Mucosa of stomach (tissue), 1 donor: ENCODE data around the gene JARID2.

Experiments
- H3K27me3 ChIP-seq: one replicate; pipeline ENCODE4 v1.7.0; 2013; ENCODE audit warnings: mild to moderate bottlenecking, low read length; ENCODE audit not compliant: control insufficient read depth, insufficient read depth
- H3K36me3 ChIP-seq: one replicate; pipeline ENCODE4 v1.7.0; 2013; ENCODE audit warnings: low read length; ENCODE audit not compliant: control insufficient read depth, insufficient read depth
- H3K4me1 ChIP-seq: one replicate; pipeline ENCODE4 v1.7.0; 2013; ENCODE audit warnings: mild to moderate bottlenecking, low read length; ENCODE audit not compliant: control insufficient read depth, insufficient read depth
- H3K4me3 ChIP-seq: one replicate; pipeline ENCODE4 v1.7.0; 2013; ENCODE audit warnings: low read length
- H3K9ac ChIP-seq: one replicate; pipeline ENCODE4 v1.7.0; 2013; ENCODE audit warnings: mild to moderate bottlenecking, low read length, moderate library complexity
- H3K9me3 ChIP-seq: one replicate; pipeline ENCODE4 v1.7.0; 2013; ENCODE audit warnings: mild to moderate bottlenecking, low read length, moderate library complexity; ENCODE audit not compliant: control insufficient read depth
- donor health status: Pancreatic carcinoma.

JARID2 gene

DNA sequence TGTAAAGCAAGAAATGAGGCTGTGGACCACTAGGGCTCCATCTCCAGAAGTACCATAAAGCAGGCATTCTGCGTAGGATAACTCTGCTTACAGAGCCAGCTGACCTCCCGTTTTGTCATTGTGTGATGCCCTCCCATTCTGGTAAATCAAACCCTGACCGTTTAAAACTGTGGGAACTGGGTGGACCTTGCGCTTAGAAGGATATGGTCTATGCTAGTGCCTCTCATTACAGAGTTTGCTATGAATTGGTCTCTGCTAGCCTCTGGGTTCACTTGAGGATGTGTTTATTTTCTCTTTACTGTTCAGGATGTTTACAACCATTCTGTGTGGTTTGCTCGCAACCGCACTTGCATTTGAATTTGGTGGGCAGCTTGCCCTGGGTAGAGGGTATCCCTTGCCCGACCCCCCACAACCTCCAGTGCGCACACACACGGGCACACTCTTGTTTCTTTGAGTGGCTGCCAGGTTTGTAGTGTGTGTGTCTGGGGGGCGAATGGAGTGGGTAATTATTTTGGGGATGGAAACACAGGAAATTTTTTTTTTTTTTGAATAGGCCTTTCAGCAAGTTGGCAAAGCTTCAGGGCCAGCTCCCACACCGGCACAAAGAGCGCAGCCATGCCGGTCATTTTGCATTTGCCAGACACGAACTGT lies 198.3 kb downstream of the JARID2 start:
- H3K9ac ChIP-seq: no peak overlapping the region
- H3K9me3 ChIP-seq: no peaks in the 10 kb centered on the region
- no peaks in the 10 kb centered on the region for H3K36me3 ChIP-seq
- H3K4me1 ChIP-seq: peaks cover 22% of the 10 kb centered on the region
- H3K27me3 ChIP-seq: no peaks in the 10 kb centered on the region
- peak overlapping the region; percentile 11 for H3K4me3 ChIP-seq

DNA sequence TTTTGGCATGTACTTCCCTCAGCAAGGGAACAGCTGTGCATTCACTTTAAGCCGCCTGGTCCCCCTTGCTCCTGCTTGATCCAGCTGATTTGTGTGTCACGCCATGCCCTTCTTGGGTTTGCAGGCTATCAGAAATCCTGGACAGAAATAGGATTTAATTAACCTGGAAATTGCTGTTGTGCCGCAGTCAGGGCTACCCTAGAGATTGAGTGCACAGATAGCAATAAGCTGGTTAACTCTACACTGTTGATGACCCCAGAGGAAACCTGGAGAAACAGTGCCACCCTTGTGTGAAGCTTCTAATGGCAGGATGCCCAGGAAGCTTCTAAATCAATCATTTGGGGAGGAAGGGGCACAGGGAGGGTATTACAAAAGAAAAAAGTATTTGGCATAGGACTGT lies 199.0 kb downstream of the JARID2 start:
- Histone ChIP-seq H3K27me3 (no peaks in the 10 kb centered on the region), H3K9me3 (no peaks in the 10 kb centered on the region), H3K4me1 (peaks cover 16% of the 10 kb centered on the region), H3K36me3 (no peaks in the 10 kb centered on the region), H3K9ac (no peak overlapping the region), H3K4me3 (no peak overlapping the region)

DNA sequence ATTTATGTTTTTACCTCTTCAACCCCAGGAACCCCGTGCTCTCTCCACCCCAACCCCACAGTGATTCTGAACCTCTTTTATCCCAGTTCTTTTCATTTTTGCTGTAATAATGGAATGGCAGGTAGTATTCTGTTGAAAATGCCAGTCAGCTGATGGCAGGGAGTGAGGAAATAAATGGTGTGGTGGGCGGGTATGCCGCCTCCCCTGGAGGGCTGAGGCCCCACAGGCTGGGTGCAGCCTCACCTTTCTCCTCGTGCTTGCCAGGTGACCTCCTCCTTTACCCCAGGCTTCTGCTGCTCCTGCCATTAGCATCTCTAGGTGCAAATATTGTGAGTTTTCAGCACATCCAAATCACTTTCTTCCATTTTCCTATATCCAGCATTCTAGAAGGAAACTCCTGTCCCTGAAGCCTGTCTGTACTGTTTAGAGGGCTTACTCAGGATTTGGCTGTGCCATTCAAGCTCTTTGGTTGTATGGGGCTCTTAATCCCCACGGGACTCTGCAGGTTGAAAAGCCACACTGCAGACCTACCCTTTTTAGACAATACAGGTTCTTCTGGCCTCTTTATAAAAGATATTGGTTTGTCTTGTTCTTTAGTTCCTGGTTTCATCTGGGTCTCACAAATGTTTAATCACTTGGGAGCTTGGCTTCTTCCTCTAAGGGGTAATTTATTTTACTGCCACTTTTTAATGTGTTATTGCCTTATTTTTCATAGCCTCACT lies 201.8 kb downstream of the JARID2 start:
- H3K4me1 ChIP-seq: peaks cover 16% of the 10 kb centered on the region
- H3K9me3 ChIP-seq: no peaks in the 10 kb centered on the region
- H3K36me3 ChIP-seq: no peaks in the 10 kb centered on the region
- H3K9ac ChIP-seq: no peak overlapping the region
- no peak overlapping the region for H3K4me3 ChIP-seq
- no peaks in the 10 kb centered on the region for H3K27me3 ChIP-seq

DNA sequence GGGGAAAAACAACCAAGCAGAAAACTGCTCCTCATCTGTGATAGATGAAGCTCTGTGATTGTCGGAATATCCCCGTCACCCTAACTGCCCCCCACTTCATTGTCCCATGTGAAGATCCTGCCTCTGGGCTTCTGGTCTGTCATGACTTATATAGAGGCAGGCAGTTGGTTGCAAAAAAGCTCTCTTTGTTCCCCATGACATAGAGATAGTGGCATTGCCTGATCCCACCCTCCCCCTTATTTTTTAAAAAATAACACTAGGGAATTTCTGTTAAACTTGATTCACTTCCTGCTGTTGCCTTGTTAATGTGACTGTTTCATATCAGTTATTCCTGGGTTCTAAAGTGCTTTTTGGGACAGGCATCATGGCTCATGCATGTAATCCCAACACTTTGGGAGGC lies 203.1 kb downstream of the JARID2 start:
- H3K27me3 ChIP-seq: no peaks in the 10 kb centered on the region
- no peaks in the 10 kb centered on the region for H3K36me3 ChIP-seq

DNA sequence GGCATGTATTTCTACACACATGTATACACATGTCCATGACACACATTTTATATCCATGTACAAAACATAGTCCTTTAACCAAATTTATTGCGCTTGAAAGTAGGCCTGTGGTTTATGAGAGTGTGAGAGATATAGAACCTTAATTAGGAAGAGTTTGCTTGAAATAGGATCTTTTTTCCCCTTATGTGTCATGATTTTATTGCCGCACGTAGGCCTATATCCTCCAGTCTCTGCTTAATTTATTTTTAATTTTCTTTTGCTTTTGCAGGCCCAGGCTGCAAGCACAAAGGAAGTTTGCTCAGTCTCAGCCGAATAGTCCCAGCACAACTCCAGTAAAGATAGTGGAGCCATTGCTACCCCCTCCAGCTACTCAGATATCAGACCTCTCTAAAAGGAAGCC lies 205.9 kb downstream of the JARID2 start:
- Histone ChIP-seq H3K36me3 (no peaks in the 10 kb centered on the region), H3K27me3 (no peaks in the 10 kb centered on the region), H3K9me3 (no peaks in the 10 kb centered on the region), H3K4me3 (no peak overlapping the region), H3K4me1 (peaks cover 8% of the 10 kb centered on the region), H3K9ac (no peak overlapping the region)

More for the DNA sequence above, 203.1 kb downstream of the JARID2 start:
- Histone ChIP-seq H3K9ac (no peak overlapping the region), H3K9me3 (no peaks in the 10 kb centered on the region), H3K4me1 (peaks cover 16% of the 10 kb centered on the region), H3K4me3 (no peak overlapping the region)

DNA sequence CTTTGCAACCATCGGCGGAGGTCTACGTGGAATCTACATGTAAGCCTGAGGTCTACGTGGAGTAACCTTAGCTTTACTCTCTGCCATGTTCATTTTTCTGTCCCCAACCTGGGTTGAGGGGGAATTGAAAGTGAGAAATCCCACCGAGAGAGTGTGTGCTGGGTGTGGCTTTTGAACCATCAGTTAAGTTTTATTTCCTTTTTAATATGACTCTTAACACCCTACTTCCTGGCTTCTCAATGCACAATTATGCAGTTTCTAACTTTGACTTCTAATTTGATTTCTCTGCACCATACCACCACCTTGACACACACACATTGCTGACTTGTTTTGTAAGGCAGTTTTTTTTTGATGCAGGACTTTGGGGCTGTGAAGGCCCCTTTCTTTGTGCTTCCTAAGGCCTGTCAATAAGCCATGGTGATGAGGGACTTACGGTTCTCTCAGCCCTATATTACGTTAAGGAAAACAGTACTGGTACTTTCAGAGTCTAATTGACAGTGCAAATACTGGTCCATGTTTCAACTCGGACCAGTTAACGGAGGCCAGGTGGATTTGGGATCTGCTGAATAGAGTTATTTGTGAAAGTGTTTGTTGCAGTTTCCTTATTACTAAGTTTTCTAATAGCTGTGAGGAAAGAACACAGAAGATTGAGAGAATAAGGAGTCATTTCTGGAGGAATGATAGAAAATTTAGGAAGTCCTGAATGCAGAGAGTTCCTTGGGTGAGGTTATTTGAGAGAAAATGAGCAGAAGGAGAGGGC lies 206.5 kb downstream of the JARID2 start:
- Histone ChIP-seq H3K9ac (no peak overlapping the region), H3K9me3 (no peaks in the 10 kb centered on the region), H3K4me1 (peaks cover 7% of the 10 kb centered on the region), H3K27me3 (no peaks in the 10 kb centered on the region), H3K36me3 (no peaks in the 10 kb centered on the region), H3K4me3 (no peak overlapping the region)

DNA sequence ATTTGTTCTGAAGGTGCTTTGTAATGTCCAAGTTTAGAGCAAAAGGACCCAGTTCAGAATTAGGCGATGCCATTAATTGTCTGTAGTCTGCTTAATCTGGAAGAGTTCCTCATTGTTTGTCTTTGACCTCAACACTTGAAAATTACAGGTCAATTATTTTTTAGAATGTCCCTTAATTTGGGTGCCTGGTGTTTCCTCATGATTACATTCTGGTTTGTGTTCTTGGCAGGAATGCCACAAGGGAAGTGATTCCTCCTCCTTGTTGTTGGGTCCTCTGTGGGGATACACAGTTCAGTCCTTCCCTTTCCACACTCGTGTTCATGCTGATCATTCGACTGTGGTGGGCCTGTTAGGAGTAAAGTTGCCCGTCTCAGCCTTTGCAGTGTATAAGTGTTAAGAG lies 207.3 kb downstream of the JARID2 start:
- H3K9ac ChIP-seq: no peak overlapping the region
- H3K27me3 ChIP-seq: no peaks in the 10 kb centered on the region
- no peaks in the 10 kb centered on the region for H3K4me1 ChIP-seq
- H3K9me3 ChIP-seq: no peaks in the 10 kb centered on the region
- H3K36me3 ChIP-seq: no peaks in the 10 kb centered on the region
- H3K4me3 ChIP-seq: no peak overlapping the region

DNA sequence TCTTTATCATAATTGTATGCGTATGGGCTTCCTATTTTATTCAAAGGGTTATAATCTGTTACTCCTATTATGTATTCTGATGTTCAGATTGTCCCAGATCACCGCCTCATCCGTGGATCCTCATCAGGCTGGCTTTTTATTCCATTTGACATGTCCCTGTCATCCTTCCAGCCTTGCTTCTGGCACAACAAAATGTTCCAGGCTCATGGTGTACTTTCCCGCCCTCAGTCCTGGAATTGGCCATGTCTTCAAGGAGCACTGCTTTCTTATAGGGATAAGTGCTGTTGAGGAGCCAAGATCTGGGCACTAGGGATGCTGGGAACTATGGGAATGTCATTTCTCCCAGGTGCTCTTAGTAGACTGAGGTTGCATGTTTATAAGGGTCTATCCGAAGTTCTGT lies 207.8 kb downstream of the JARID2 start:
- Histone ChIP-seq H3K36me3 (no peaks in the 10 kb centered on the region), H3K9ac (no peak overlapping the region), H3K27me3 (no peaks in the 10 kb centered on the region), H3K4me3 (no peak overlapping the region), H3K9me3 (no peaks in the 10 kb centered on the region), H3K4me1 (no peaks in the 10 kb centered on the region)

DNA sequence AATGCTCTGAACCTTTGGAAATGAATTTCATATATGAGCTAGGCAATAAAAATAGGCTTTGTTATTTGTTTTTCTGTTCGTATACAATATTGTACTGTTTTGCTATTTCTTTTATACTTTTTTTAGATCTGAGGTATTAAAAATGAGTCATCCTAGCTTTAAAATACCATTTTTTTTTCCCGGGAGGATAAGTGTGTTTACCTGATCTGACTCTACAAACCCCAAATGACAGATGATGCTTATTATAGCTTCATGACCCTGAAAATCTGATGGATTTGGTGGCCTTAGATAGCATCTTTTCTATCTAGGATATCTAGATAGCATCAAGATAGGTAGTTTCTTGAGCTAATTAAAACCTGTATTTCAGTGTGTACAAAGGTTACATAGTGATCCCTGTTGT lies 210.6 kb downstream of the JARID2 start:
- no peaks in the 10 kb centered on the region for H3K27me3 ChIP-seq

DNA sequence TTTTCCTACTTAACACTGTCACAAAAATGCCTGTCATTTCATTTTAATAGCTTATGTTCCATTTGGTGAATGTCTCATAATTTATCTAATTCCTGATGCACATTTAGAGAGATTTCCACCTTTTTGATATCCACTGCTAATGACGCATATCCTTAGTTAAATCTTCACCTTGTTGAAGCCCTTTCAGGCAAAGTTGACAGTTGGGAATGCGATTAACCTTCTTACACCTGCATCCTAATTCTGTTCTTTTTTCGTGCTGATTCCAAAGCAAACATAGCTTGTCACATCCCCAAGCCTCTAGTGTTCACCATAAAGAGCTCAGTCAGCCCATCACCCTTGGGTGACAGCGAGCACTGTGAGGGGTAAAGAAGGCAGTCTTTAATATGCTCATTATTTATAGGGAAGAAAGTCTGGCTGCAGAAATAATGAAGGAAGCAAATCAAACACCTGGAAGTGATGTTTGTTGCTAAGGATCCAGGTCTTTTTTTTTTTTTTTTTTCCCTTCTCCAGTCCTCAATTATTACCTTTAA lies 211.3 kb downstream of the JARID2 start:
- Histone ChIP-seq H3K4me3 (no peak overlapping the region), H3K4me1 (no peaks in the 10 kb centered on the region), H3K9me3 (no peaks in the 10 kb centered on the region), H3K36me3 (no peaks in the 10 kb centered on the region), H3K9ac (no peak overlapping the region), H3K27me3 (no peaks in the 10 kb centered on the region)

More for the DNA sequence above, 210.6 kb downstream of the JARID2 start:
- no peak overlapping the region for H3K4me3 ChIP-seq
- no peaks in the 10 kb centered on the region for H3K36me3 ChIP-seq
- no peaks in the 10 kb centered on the region for H3K9me3 ChIP-seq
- H3K4me1 ChIP-seq: no peaks in the 10 kb centered on the region
- no peak overlapping the region for H3K9ac ChIP-seq

DNA sequence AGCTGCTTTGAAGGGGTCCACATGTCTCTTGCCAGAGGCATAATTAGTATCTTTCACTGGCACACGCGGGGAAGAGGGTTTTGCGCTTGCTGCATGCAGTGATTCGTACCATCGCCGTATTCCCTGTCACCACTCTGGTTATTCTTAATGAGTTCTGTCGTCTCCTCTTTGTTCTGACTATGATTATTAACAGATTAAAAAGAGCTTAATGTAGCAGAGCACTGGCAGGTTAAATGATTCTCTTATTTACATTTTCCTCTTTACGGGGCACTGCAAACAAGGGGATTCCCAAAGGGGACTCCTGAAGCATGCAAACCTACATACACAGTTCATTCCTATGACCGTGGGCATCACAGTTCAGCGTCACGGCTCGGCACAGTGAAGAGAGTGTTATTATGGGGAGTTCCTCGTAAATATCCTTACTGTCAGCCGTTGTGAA lies 212.2 kb downstream of the JARID2 start:
- Histone ChIP-seq H3K36me3 (no peaks in the 10 kb centered on the region), H3K9me3 (no peaks in the 10 kb centered on the region), H3K9ac (no peak overlapping the region), H3K27me3 (no peaks in the 10 kb centered on the region), H3K4me1 (no peaks in the 10 kb centered on the region), H3K4me3 (no peak overlapping the region)
